AG04450 (cell line): ENCODE measurements around the gene IL1RAPL2. TPM values are rescaled to one million over a fixed set of nuclear protein-coding genes. Genes with fewer than 3 reads are reported as not detected.

Source experiments
- CTCF ChIA-PET: fragments of 300-600, 350-600 bp; formaldehyde crosslinking; extraction: SDS; loops from one replicate; lab custom pipeline; 2022; ENCODE audit warnings: antibody characterized with exemption, inconsistent platforms; lab: Charles Lee
- POLR2A ChIA-PET: fragments of 350-600 bp; formaldehyde crosslinking; extraction: SDS; loops from one replicate; lab custom pipeline; 2021; ENCODE audit warnings: antibody characterized with exemption, inconsistent platforms; lab: Yijun Ruan, JAX
- DNase-seq: peaks from one replicate; pipeline ENCODE4 v3.0.0-alpha.2; 2011; ENCODE audit warnings: low read depth, low spot score
- H3K27ac ChIP-seq: one replicate; pipeline ENCODE4 v1.5.1; 2012; ENCODE audit warnings: low read depth, low read length, control low read depth
- H3K27me3 ChIP-seq: one replicate; pipeline ENCODE4 v1.6.0; 2012; ENCODE audit warnings: low read length; ENCODE audit not compliant: control insufficient read depth, insufficient read depth
- H3K4me3 ChIP-seq: 2 replicates; pipeline ENCODE4 v1.5.1; 2011; ENCODE audit warnings: mild to moderate bottlenecking, low read depth, low read length, control low read depth
- H3K9me3 ChIP-seq: 2 replicates; pipeline ENCODE4 v1.5.1; 2012; ENCODE audit warnings: low read length; ENCODE audit not compliant: control insufficient read depth, insufficient read depth
- polyA plus RNA-seq: library from polyadenylated mRNA; depleted of rRNA; stranded (reverse); fragments of >200 nt; gene quantifications from 2 replicates; pipeline ENCODE4 v1.2.3, GENCODE V29; 2011
- TF ChIP-seq, protein P1 (sequence below): IDR thresholded peaks from 2 replicates; pipeline ENCODE4 v1.5.1; 2011; ENCODE audit warnings: low read depth, low read length, control low read depth, inconsistent platforms

IL1RAPL2 gene
- polyA plus RNA-seq, 1 experiment: 0.71 TPM

DNA sequence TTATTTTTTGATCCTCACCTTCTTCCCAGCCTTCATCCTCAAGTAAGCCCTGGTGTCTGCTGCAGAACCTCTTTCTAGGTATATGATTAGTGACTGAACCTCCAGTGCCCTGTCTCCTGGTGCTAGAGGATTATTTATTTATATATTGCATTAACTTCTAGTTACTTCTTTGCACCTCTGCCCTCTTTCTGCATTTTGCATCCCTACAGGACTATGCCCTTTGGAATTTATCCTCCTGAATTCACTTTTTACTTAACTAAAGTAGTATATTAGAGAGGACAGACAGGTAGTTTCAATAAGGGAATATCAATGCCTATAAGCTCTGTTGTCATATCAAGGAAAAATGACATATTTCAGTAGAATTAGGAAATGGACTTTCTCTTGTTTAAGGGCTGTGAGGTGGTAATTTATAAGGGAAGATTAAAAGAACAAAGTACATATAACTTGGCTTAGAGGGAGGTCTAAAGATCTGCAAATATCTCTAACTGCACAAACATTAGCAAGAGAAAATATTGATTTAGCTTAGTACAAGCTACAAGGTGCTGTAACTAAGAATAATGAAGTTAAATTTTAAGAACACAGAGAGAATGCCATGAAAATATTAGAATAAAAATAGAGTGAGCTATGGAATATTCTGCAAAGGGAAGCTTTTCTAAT is 472.8 kb downstream of the IL1RAPL2 start:
- Histone ChIP-seq H3K27ac (no peak overlapping the region), H3K27me3 (no peaks in the 10 kb centered on the region), H3K4me3 (no peak overlapping the region), H3K9me3 (no peaks in the 10 kb centered on the region; the same call in 1 of the 2 replicates)
- POLR2A ChIA-PET: no interaction called here
- no peak for DNase-seq
- CTCF ChIA-PET: no interaction called here
- TF ChIP-seq, protein P1, sequence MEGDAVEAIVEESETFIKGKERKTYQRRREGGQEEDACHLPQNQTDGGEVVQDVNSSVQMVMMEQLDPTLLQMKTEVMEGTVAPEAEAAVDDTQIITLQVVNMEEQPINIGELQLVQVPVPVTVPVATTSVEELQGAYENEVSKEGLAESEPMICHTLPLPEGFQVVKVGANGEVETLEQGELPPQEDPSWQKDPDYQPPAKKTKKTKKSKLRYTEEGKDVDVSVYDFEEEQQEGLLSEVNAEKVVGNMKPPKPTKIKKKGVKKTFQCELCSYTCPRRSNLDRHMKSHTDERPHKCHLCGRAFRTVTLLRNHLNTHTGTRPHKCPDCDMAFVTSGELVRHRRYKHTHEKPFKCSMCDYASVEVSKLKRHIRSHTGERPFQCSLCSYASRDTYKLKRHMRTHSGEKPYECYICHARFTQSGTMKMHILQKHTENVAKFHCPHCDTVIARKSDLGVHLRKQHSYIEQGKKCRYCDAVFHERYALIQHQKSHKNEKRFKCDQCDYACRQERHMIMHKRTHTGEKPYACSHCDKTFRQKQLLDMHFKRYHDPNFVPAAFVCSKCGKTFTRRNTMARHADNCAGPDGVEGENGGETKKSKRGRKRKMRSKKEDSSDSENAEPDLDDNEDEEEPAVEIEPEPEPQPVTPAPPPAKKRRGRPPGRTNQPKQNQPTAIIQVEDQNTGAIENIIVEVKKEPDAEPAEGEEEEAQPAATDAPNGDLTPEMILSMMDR: no peak

- Histone ChIP-seq H3K27ac (no peak overlapping the region), H3K9me3 (peaks cover 6% of the 10 kb centered on the region; the same call in 1 of the 2 replicates), H3K4me3 (no peak overlapping the region), H3K27me3 (no peaks in the 10 kb centered on the region)
- DNase-seq: no peak
- CTCF ChIA-PET: no interaction called here
- TF ChIP-seq, protein P1: no peak
- POLR2A ChIA-PET: no interaction called here
These were observed 484.9 kb downstream of the IL1RAPL2 start for GRCh38 chrX:105050921-105051320.

- TF ChIP-seq, protein P1: no peak
These were observed 485.4 kb downstream of the IL1RAPL2 start for GRCh38 chrX:105051364-105051763.

GRCh38 chrX:105052926-105053325 is 486.9 kb downstream of the IL1RAPL2 start:
- ChIA-PET POLR2A (no interaction called here), CTCF (no interaction called here)
- DNase-seq: no peak
- Histone ChIP-seq H3K27ac (no peak overlapping the region), H3K9me3 (peaks cover 6% of the 10 kb centered on the region; the same call in 1 of the 2 replicates), H3K4me3 (no peak overlapping the region), H3K27me3 (no peaks in the 10 kb centered on the region)
- TF ChIP-seq, protein P1: no peak

More at GRCh38 chrX:105051364-105051763, 485.4 kb downstream of the IL1RAPL2 start:
- Histone ChIP-seq H3K9me3 (peaks cover 6% of the 10 kb centered on the region; the same call in 1 of the 2 replicates), H3K4me3 (no peak overlapping the region), H3K27me3 (no peaks in the 10 kb centered on the region), H3K27ac (no peak overlapping the region)
- ChIA-PET POLR2A (no interaction called here), CTCF (no interaction called here)
- no peak for DNase-seq

DNA sequence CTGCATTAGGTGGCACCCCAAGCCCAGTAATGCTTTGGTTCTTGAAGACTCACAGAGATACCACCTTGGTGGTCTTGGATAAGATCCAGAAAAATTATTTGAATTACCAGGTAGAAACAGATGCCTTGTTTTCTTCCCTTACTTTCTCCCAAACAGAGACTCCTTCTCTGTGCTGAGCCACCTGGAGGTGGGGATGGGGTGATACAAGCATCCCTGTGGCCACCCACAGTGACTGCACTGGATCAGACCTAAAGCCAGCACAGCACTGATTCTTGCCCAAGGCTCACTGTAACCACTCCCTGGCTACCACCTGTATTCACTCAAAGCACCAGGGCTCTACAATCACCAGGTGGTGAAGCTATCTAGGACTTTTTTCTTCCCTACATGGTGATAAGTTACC is 497.7 kb downstream of the IL1RAPL2 start:
- ChIA-PET POLR2A (no interaction called here), CTCF (no interaction called here)
- Histone ChIP-seq H3K27ac (no peak overlapping the region), H3K9me3 (peaks cover 2% of the 10 kb centered on the region; the same call in 1 of the 2 replicates), H3K4me3 (no peak overlapping the region), H3K27me3 (no peaks in the 10 kb centered on the region)
- no peak for DNase-seq
- TF ChIP-seq, protein P1: no peak
